ENCODE measurements around the gene STK4. TPM values are rescaled to one million over a fixed set of nuclear protein-coding genes. Genes with fewer than 3 reads are reported as not detected.

STK4 gene
- total and polyA plus RNA-seq, 2 of the 8 experiments (the other 6 are each of a cell fraction or from before 2014, with no cell fraction given) = 12.0 to 34.3 TPM

- H3K4ac ChIP-seq (replicated peaks; ENCODE audit: insufficient read length, low read depth, low read length) = no peak overlapping the region
- H3K14ac ChIP-seq (ENCODE audit: insufficient read length) = no peak overlapping the region
- 92% methylated on average over 4 of the region's 4 CpGs; no CpG with 5 or more reads in 1 of the 2 experiments for WGBS, 2 experiments (ENCODE audit: extremely low coverage in 1 of 2, insufficient coverage in 1 of 2, insufficient read length in 1 of 2, insufficient replicate concordance in 2 of 2, low coverage in 1 of 2, low lambda C conversion rate in 2 of 2, missing lambda C conversion rate in 1 of 2)
- no peak overlapping the region for H3K4me3 ChIP-seq (ENCODE audit: extremely low read depth in 1 of 4, insufficient read depth in 2 of 4, low read depth in 3 of 4, low read length in 4 of 4)
- H2AK5ac ChIP-seq (ENCODE audit: low read depth, low read length) = no peak overlapping the region
- H3K27ac ChIP-seq (ENCODE audit: low read depth, low read length) = no peak overlapping the region
- no peak overlapping the region for H3K56ac ChIP-seq (replicated peaks; ENCODE audit: insufficient read length, low read depth, low read length)
- H2BK15ac ChIP-seq (ENCODE audit: low read length) = no peak overlapping the region
- no peaks in the 10 kb centered on the region for H3K23me2 ChIP-seq (ENCODE audit: low read depth, low read length)
- no peak overlapping the region for H2BK5ac ChIP-seq (ENCODE audit: low read depth, low read length)
- H4K91ac ChIP-seq (replicated peaks; ENCODE audit: insufficient read length, low read length) = no peak overlapping the region
- H3K23ac ChIP-seq (ENCODE audit: insufficient read length) = no peak overlapping the region
- H3K79me1 ChIP-seq (ENCODE audit: low read depth, low read length) = no peaks in the 10 kb centered on the region
- no peak overlapping the region for H2BK12ac ChIP-seq (ENCODE audit: low read depth, low read length)
- no peak overlapping the region for H3K18ac ChIP-seq (ENCODE audit: extremely low read depth, low read length)
- no peaks in the 10 kb centered on the region for H3K9me3 ChIP-seq (ENCODE audit: insufficient read depth in 2 of 2, low read depth in 1 of 2, low read length in 1 of 2)
- FAIRE-seq = no peak
- H3K27me3 ChIP-seq (replicated peaks in 1 of 4; ENCODE audit: control insufficient read depth in 3 of 4, extremely low read depth in 1 of 4, insufficient read depth in 3 of 4, low read length in 3 of 4) = no peaks in the 10 kb centered on the region
- no peak overlapping the region for H4K8ac ChIP-seq (ENCODE audit: extremely low read depth, insufficient read depth, low read length)
- H3K4me2 ChIP-seq (ENCODE audit: insufficient read depth in 1 of 2, low read depth in 2 of 2, low read length in 2 of 2) = no peak overlapping the region
- CTCF ChIA-PET (ENCODE audit: partially characterized antibody) = interaction anchor here (1.2 to 13.8 kb wide), 6 partner anchors 19 to 176 kb away, joined by 3 to 210 read pairs (median 9); partner anchors contain the start of gene KCNS1
- H3K36me3 ChIP-seq (ENCODE audit: control insufficient read depth in 2 of 4, insufficient read depth in 4 of 4, low read length in 3 of 4) = no peaks in the 10 kb centered on the region
- H4K20me1 ChIP-seq (replicated peaks in 1 of 2; ENCODE audit: control insufficient read depth in 1 of 2, insufficient read depth in 2 of 2, low read length in 2 of 2) = no peaks in the 10 kb centered on the region
- no peaks in the 10 kb centered on the region for H3K79me2 ChIP-seq (ENCODE audit: control insufficient read depth in 1 of 2, insufficient read depth in 2 of 2, low read length in 2 of 2)
- H2BK120ac ChIP-seq (replicated peaks; ENCODE audit: low read depth, low read length) = no peak overlapping the region
- DNase-seq (ENCODE audit: low read depth in 1 of 2, low spot score in 2 of 2) = no peak
- H2AFZ ChIP-seq (ENCODE audit: low read length) = no peak overlapping the region
- H3K4me1 ChIP-seq (replicated peaks in 1 of 4; ENCODE audit: control insufficient read depth in 3 of 4, insufficient read depth in 4 of 4, low read length in 3 of 4) = peaks cover 0 to 7% (median 2%) of the 10 kb centered on the region in 4 experiments; a peak in 5 of 7 replicates
- H2BK20ac ChIP-seq (ENCODE audit: low read length) = no peak overlapping the region
- H3K9ac ChIP-seq (replicated peaks in 1 of 4; ENCODE audit: extremely low read depth in 1 of 4, low read depth in 3 of 4, low read length in 3 of 4) = no peak overlapping the region
- no peak overlapping the region for H4K5ac ChIP-seq (ENCODE audit: insufficient read length, low read depth, low read length)
- POLR2A ChIA-PET (ENCODE audit: partially characterized antibody) = interaction anchor here (0.9 to 1.8 kb wide), 3 partner anchors 10 to 231 kb away, joined by 4 to 7 read pairs (median 6); partner anchors contain the start of gene YWHAB
- no peak for TF ChIP-seq MAX (IDR thresholded peaks at IDR 0.05)
- no peak for TF ChIP-seq YY1 (IDR thresholded peaks at IDR 0.05; ENCODE audit: low read depth, low read length)
- no peak for TF ChIP-seq TAF1 (IDR thresholded peaks at IDR 0.05; ENCODE audit: low read depth, low read length)
- TF ChIP-seq CTBP2 (IDR thresholded peaks at IDR 0.05; ENCODE audit: borderline replicate concordance, insufficient read depth, insufficient read length, low read length) = no peak
- TF ChIP-seq POU5F1 (IDR thresholded peaks at IDR 0.05; ENCODE audit: low read depth, low read length) = no peak
- no peak for TF ChIP-seq SIX5 (IDR thresholded peaks at IDR 0.05; ENCODE audit: low read depth, low read length)
- no peak for TF ChIP-seq ATF3 (IDR thresholded peaks at IDR 0.05; ENCODE audit: insufficient read depth, low read depth, low read length)
- TF ChIP-seq RBBP5 (IDR thresholded peaks at IDR 0.05; ENCODE audit: borderline replicate concordance, low read depth, low read length) = no peak
- TF ChIP-seq KDM1A (IDR thresholded peaks at IDR 0.05; ENCODE audit: borderline replicate concordance, low read length) = no peak
- TF ChIP-seq ZNF274 (IDR thresholded peaks at IDR 0.05; ENCODE audit: borderline replicate concordance, extremely low read depth, low read length) = no peak
- no peak for TF ChIP-seq BACH1 (IDR thresholded peaks at IDR 0.05; ENCODE audit: low read length)
- TF ChIP-seq CHD1 (IDR thresholded peaks at IDR 0.05; ENCODE audit: low read depth, low read length) = no peak
- no peak for TF ChIP-seq KDM5A (IDR thresholded peaks at IDR 0.05; ENCODE audit: low read length)
These were observed 149.5 kb downstream of the STK4 start for GRCh38 chr20:45115829-45116228.

Measured in H1 (cell line).